ENCODE measurements around the gene MTFR1L.

Gene MTFR1L

GRCh38 chr1:25848531-25848930 lies 28.8 kb downstream of the MTFR1L start:
- Mint-ChIP-seq H3K27ac (no peak overlapping the region), H3K4me1 (no peaks in the 10 kb centered on the region), H3K36me3 (no peaks in the 10 kb centered on the region), H3K4me3 (no peak overlapping the region), H3K9me3 (no peaks in the 10 kb centered on the region)
- ATAC-seq (no peak), DNase-seq (ENCODE audit: low spot score in 2 of 2) (no peak)

GRCh38 chr1:25854554-25854953 lies 34.8 kb downstream of the MTFR1L start:
- DNase-seq (ENCODE audit: low spot score in 2 of 2) (no peak), ATAC-seq (no peak)
- no peaks in the 10 kb centered on the region for H3K9me3 Mint-ChIP-seq
- H3K4me1 Mint-ChIP-seq = peaks cover 14% of the 10 kb centered on the region
- peaks cover 6% of the 10 kb centered on the region for H3K36me3 Mint-ChIP-seq
- no peak overlapping the region for H3K4me3 Mint-ChIP-seq
- H3K27ac Mint-ChIP-seq = no peak overlapping the region

GRCh38 chr1:25856856-25857255 lies 37.1 kb downstream of the MTFR1L start:
- Mint-ChIP-seq H3K4me3 (no peak overlapping the region), H3K27ac (no peak overlapping the region), H3K4me1 (peaks cover 16% of the 10 kb centered on the region), H3K9me3 (no peaks in the 10 kb centered on the region), H3K36me3 (peaks cover 6% of the 10 kb centered on the region)
- DNase-seq (ENCODE audit: low spot score in 2 of 2) = no peak
- ATAC-seq = no peak

GRCh38 chr1:25858494-25858893 lies 38.7 kb downstream of the MTFR1L start:
- no peaks in the 10 kb centered on the region for H3K9me3 Mint-ChIP-seq
- H3K36me3 Mint-ChIP-seq = peaks cover 6% of the 10 kb centered on the region
- H3K4me1 Mint-ChIP-seq = peaks cover 16% of the 10 kb centered on the region
- H3K27ac Mint-ChIP-seq = peak overlapping the region; percentile 86
- ATAC-seq (no peak), DNase-seq (ENCODE audit: low spot score in 2 of 2) (no peak)
- peak overlapping the region; percentile 89 for H3K4me3 Mint-ChIP-seq

GRCh38 chr1:25858906-25859789 lies 39.4 kb downstream of the MTFR1L start, which contains the start of gene AUNIP:
Gene AUNIP, minus strand, starts transcription at chr1:25859457. Its CDS starts 100 bp downstream, at chr1:25859357.
- ATAC-seq = peak; percentile 94
- peaks cover 16% of the 10 kb centered on the region for H3K4me1 Mint-ChIP-seq
- H3K36me3 Mint-ChIP-seq = peaks cover 6% of the 10 kb centered on the region
- H3K27ac Mint-ChIP-seq = peak within 1 kb of the TSS; percentile 86
- H3K4me3 Mint-ChIP-seq = peak within 1 kb of the TSS; percentile 89
- peak; percentile 92 to 95 for DNase-seq (ENCODE audit: low spot score in 2 of 2)
- no peaks in the 10 kb centered on the region for H3K9me3 Mint-ChIP-seq

GRCh38 chr1:25861316-25862286 lies 41.8 kb downstream of the MTFR1L start:
- ATAC-seq = no peak
- no peak for DNase-seq (ENCODE audit: low spot score in 2 of 2)
- peak overlapping the region; percentile 21 for H3K27ac Mint-ChIP-seq
- peaks cover 16% of the 10 kb centered on the region for H3K4me1 Mint-ChIP-seq
- peak overlapping the region; percentile 89 for H3K4me3 Mint-ChIP-seq
- H3K36me3 Mint-ChIP-seq = peaks cover 6% of the 10 kb centered on the region
- H3K9me3 Mint-ChIP-seq = no peaks in the 10 kb centered on the region

GRCh38 chr1:25862785-25863485 lies 43.2 kb downstream of the MTFR1L start:
- no peak for ATAC-seq
- H3K36me3 Mint-ChIP-seq = peaks cover 6% of the 10 kb centered on the region
- no peak overlapping the region for H3K27ac Mint-ChIP-seq
- H3K4me1 Mint-ChIP-seq = peaks cover 16% of the 10 kb centered on the region
- no peaks in the 10 kb centered on the region for H3K9me3 Mint-ChIP-seq
- no peak overlapping the region for H3K4me3 Mint-ChIP-seq
- no peak for DNase-seq (ENCODE audit: low spot score in 2 of 2)

GRCh38 chr1:25863486-25864262 lies 43.9 kb downstream of the MTFR1L start:
- DNase-seq (ENCODE audit: low spot score in 2 of 2) = no peak
- H3K9me3 Mint-ChIP-seq = no peaks in the 10 kb centered on the region
- no peak for ATAC-seq
- no peak overlapping the region for H3K4me3 Mint-ChIP-seq
- H3K36me3 Mint-ChIP-seq = peaks cover 5% of the 10 kb centered on the region
- H3K27ac Mint-ChIP-seq = no peak overlapping the region
- peaks cover 11% of the 10 kb centered on the region for H3K4me1 Mint-ChIP-seq

- Mint-ChIP-seq H3K27ac (no peak overlapping the region), H3K36me3 (no peaks in the 10 kb centered on the region), H3K4me3 (no peak overlapping the region), H3K9me3 (no peaks in the 10 kb centered on the region), H3K4me1 (peaks cover 3% of the 10 kb centered on the region)
- DNase-seq (ENCODE audit: low spot score in 2 of 2) = no peak
- ATAC-seq = no peak
Measured at GRCh38 chr1:25864434-25864833, 44.7 kb downstream of the MTFR1L start.

GRCh38 chr1:25866288-25866687 lies 46.5 kb downstream of the MTFR1L start:
- H3K9me3 Mint-ChIP-seq = no peaks in the 10 kb centered on the region
- no peak for ATAC-seq

GRCh38 chr1:25867210-25867991 lies 47.6 kb downstream of the MTFR1L start:
- Mint-ChIP-seq H3K4me1 (no peaks in the 10 kb centered on the region), H3K4me3 (no peak overlapping the region), H3K9me3 (no peaks in the 10 kb centered on the region), H3K36me3 (no peaks in the 10 kb centered on the region), H3K27ac (no peak overlapping the region)
- no peak for DNase-seq (ENCODE audit: low spot score in 2 of 2)
- no peak for ATAC-seq

More at GRCh38 chr1:25866288-25866687, 46.5 kb downstream of the MTFR1L start:
- H3K36me3 Mint-ChIP-seq = no peaks in the 10 kb centered on the region
- DNase-seq (ENCODE audit: low spot score in 2 of 2) = no peak
- no peak overlapping the region for H3K27ac Mint-ChIP-seq
- H3K4me3 Mint-ChIP-seq = no peak overlapping the region
- no peaks in the 10 kb centered on the region for H3K4me1 Mint-ChIP-seq

GRCh38 chr1:25869909-25870606 lies 50.3 kb downstream of the MTFR1L start:
- Mint-ChIP-seq H3K36me3 (no peaks in the 10 kb centered on the region), H3K4me1 (peaks cover 6% of the 10 kb centered on the region), H3K4me3 (no peak overlapping the region), H3K9me3 (no peaks in the 10 kb centered on the region), H3K27ac (no peak overlapping the region)
- no peak for DNase-seq (ENCODE audit: low spot score in 2 of 2)
- ATAC-seq = no peak

- H3K9me3 Mint-ChIP-seq = no peaks in the 10 kb centered on the region
- ATAC-seq = no peak
- H3K27ac Mint-ChIP-seq = no peak overlapping the region
- no peak overlapping the region for H3K4me3 Mint-ChIP-seq
- no peak for DNase-seq (ENCODE audit: low spot score in 2 of 2)
- no peaks in the 10 kb centered on the region for H3K36me3 Mint-ChIP-seq
- peaks cover 7% of the 10 kb centered on the region for H3K4me1 Mint-ChIP-seq
Measured at GRCh38 chr1:25870614-25871013, 50.9 kb downstream of the MTFR1L start.
